HEK293T (cell line): ENCODE measurements around the gene SNN.
A peak's percentile ranks its signal among the peaks of the same experiment; 100 is the strongest.

ENCODE experiments used
- CTCF ChIA-PET: fragments of 350-600 bp; formaldehyde crosslinking; extraction: SDS; loops from one replicate; lab custom pipeline; 2021; ENCODE audit warnings: antibody characterized with exemption, inconsistent platforms; lab: Yijun Ruan, JAX
- POLR2A ChIA-PET: fragments of 350-600 bp; formaldehyde crosslinking; extraction: SDS; loops from one replicate; lab custom pipeline; 2020; ENCODE audit warnings: antibody characterized with exemption, inconsistent platforms; lab: Yijun Ruan, JAX
- DNase-seq: peaks from one replicate; pipeline ENCODE4 v3.0.0; 2012; ENCODE audit warnings: mixed read lengths; ENCODE audit errors: extremely low spot score
- ARNT ChIP-seq: fragments of 450-650 bp; IDR thresholded peaks from 2 replicates; pipeline ENCODE4 v1.6.1; 2017; ENCODE audit warnings: mild to moderate bottlenecking
- BHLHE40 ChIP-seq: fragments of 450-650 bp; IDR thresholded peaks from 2 replicates; pipeline ENCODE4 v1.6.1; 2016; ENCODE audit warnings: mild to moderate bottlenecking, moderate library complexity, borderline replicate concordance
- CTBP1 ChIP-seq: fragments of 450-650 bp; IDR thresholded peaks from 2 replicates; pipeline ENCODE4 v1.6.1; 2016; ENCODE audit warnings: borderline replicate concordance
- ELF4 ChIP-seq: fragments of 450-650 bp; IDR thresholded peaks from 2 replicates; pipeline ENCODE4 v1.6.1; 2017; ENCODE audit warnings: antibody characterized with exemption
- FOXA1 ChIP-seq: fragments of 450-650 bp; IDR thresholded peaks from 2 replicates; pipeline ENCODE4 v1.6.1; 2016; ENCODE audit warnings: mild to moderate bottlenecking
- FOXK2 ChIP-seq: fragments of 450-650 bp; IDR thresholded peaks from 2 replicates; pipeline ENCODE4 v1.6.1; 2016; ENCODE audit warnings: mild to moderate bottlenecking
- FOXM1 ChIP-seq: fragments of 450-650 bp; IDR thresholded peaks from 2 replicates; pipeline ENCODE4 v1.6.1; 2017; ENCODE audit warnings: mild to moderate bottlenecking, borderline replicate concordance
- HDGF ChIP-seq: fragments of 450-650 bp; IDR thresholded peaks from 2 replicates; pipeline ENCODE4 v1.6.1; 2017; ENCODE audit warnings: antibody characterized with exemption, borderline replicate concordance
- L3MBTL2 ChIP-seq: fragments of 450-650 bp; conservative IDR thresholded peaks from 2 replicates; pipeline ENCODE4 v1.6.1; 2016; ENCODE audit warnings: mild to moderate bottlenecking
- LEF1 ChIP-seq: fragments of 450-650 bp; IDR thresholded peaks from 2 replicates; pipeline ENCODE4 v1.6.1; 2017; ENCODE audit warnings: mild to moderate bottlenecking, borderline replicate concordance
- NFRKB ChIP-seq: fragments of 450-650 bp; IDR thresholded peaks from 2 replicates; pipeline ENCODE4 v1.6.1; 2016; ENCODE audit warnings: mild to moderate bottlenecking, moderate library complexity
- PKNOX1 ChIP-seq: fragments of 450-650 bp; IDR thresholded peaks from 2 replicates; pipeline ENCODE4 v1.6.1; 2016
- SP1 ChIP-seq: fragments of 450-650 bp; IDR thresholded peaks from 2 replicates; pipeline ENCODE4 v1.6.1; 2017
- SUZ12 ChIP-seq: fragments of 450-650 bp; IDR thresholded peaks from 2 replicates; pipeline ENCODE4 v1.6.1; 2016; ENCODE audit warnings: mild to moderate bottlenecking
- TARDBP ChIP-seq: fragments of 450-650 bp; IDR thresholded peaks from 2 replicates; pipeline ENCODE4 v1.6.1; 2016

The SNN gene

GRCh38 chr16:11667824-11668622 lies at the start of gene SNN:
Gene SNN, plus strand, starts transcription at chr16:11668455. Its CDS starts 7,605 bp downstream, at chr16:11676060.
- DNase-seq = peak; percentile 97
- ChIA-PET CTCF (no interaction called here), POLR2A (no interaction called here)
- TF ChIP-seq ARNT (no peak), TARDBP (no peak), BHLHE40 (no peak), L3MBTL2 (peak; percentile 94), FOXM1 (no peak)

- no peak for DNase-seq
- ChIA-PET CTCF (interaction anchor here (0.7 kb wide), 1 partner anchor 1043 kb away, joined by 9 read pairs; no protein-coding TSS in a partner anchor), POLR2A (no interaction called here)
- TF ChIP-seq L3MBTL2 (no peak), FOXA1 (no peak), BHLHE40 (no peak), PKNOX1 (no peak), SP1 (no peak), HDGF (no peak), CTBP1 (no peak), TARDBP (no peak), ARNT (no peak), ELF4 (no peak), LEF1 (no peak), FOXK2 (no peak)
Measured at GRCh38 chr16:11619327-11619851, 48.9 kb upstream of the SNN start.

GRCh38 chr16:11620243-11621003 lies 47.8 kb upstream of the SNN start:
- CTCF ChIA-PET = no interaction called here
- TF ChIP-seq LEF1 = no peak
- no peak for DNase-seq
- POLR2A ChIA-PET = no interaction called here

GRCh38 chr16:11621539-11621919 lies 46.7 kb upstream of the SNN start:
- DNase-seq = no peak
- ChIA-PET POLR2A (no interaction called here), CTCF (no interaction called here)
- TF ChIP-seq ARNT = no peak
- TF ChIP-seq FOXK2 = no peak
- TF ChIP-seq FOXM1 = no peak
- no peak for TF ChIP-seq ELF4
- no peak for TF ChIP-seq HDGF
- TF ChIP-seq L3MBTL2 = no peak
- TF ChIP-seq SP1 = no peak
- TF ChIP-seq BHLHE40 = no peak
- TF ChIP-seq CTBP1 = no peak
- no peak for TF ChIP-seq SUZ12
- TF ChIP-seq PKNOX1 = no peak
- TF ChIP-seq LEF1 = no peak
- TF ChIP-seq TARDBP = no peak
- TF ChIP-seq NFRKB = no peak

- POLR2A ChIA-PET = no interaction called here
- no peak for DNase-seq
- CTCF ChIA-PET = no interaction called here
- TF ChIP-seq NFRKB (no peak), L3MBTL2 (no peak), LEF1 (no peak), BHLHE40 (no peak)
Measured at GRCh38 chr16:11621920-11622651, 46.2 kb upstream of the SNN start.

- no peak for DNase-seq
- CTCF ChIA-PET = no interaction called here
- no peak for TF ChIP-seq FOXM1
- TF ChIP-seq FOXA1 = no peak
- no peak for TF ChIP-seq CTBP1
- no peak for TF ChIP-seq FOXK2
- TF ChIP-seq SP1 = no peak
- no peak for TF ChIP-seq NFRKB
- no peak for TF ChIP-seq LEF1
- TF ChIP-seq L3MBTL2 = no peak
- TF ChIP-seq BHLHE40 = no peak
- TF ChIP-seq ARNT = no peak
- POLR2A ChIA-PET = no interaction called here
Measured at GRCh38 chr16:11624205-11624604, 44.0 kb upstream of the SNN start.
